ENCODE results near the gene PDK2.

The PDK2 gene

GRCh38 chr17:50135316-50136095 is 40.4 kb downstream of the PDK2 start:
- DNase-seq (ENCODE audit: low read depth): no peak

- no peak for DNase-seq (ENCODE audit: low read depth)
Observed at GRCh38 chr17:50136096-50136687, 41.0 kb downstream of the PDK2 start.

GRCh38 chr17:50137042-50137441 is 41.9 kb downstream of the PDK2 start:
- no peak for DNase-seq (ENCODE audit: low read depth)

- DNase-seq (ENCODE audit: low read depth): no peak
Observed at GRCh38 chr17:50139185-50139783, 44.1 kb downstream of the PDK2 start.

- DNase-seq (ENCODE audit: low read depth): peak; percentile 68
Observed at GRCh38 chr17:50139950-50140885, 45.1 kb downstream of the PDK2 start.

GRCh38 chr17:50141026-50141744 is 46.0 kb downstream of the PDK2 start:
- no peak for DNase-seq (ENCODE audit: low read depth)

GRCh38 chr17:50141745-50142110 is 46.6 kb downstream of the PDK2 start:
- DNase-seq (ENCODE audit: low read depth): no peak

GRCh38 chr17:50143461-50144176 is 48.5 kb downstream of the PDK2 start:
- DNase-seq (ENCODE audit: low read depth): no peak

- no peak for DNase-seq (ENCODE audit: low read depth)
Observed at GRCh38 chr17:50144355-50144754, 49.2 kb downstream of the PDK2 start.

- no peak for DNase-seq (ENCODE audit: low read depth)
Observed at GRCh38 chr17:50144845-50145531, 49.8 kb downstream of the PDK2 start.

GRCh38 chr17:50145532-50146229 is 50.5 kb downstream of the PDK2 start:
- DNase-seq (ENCODE audit: low read depth): no peak

GRCh38 chr17:50146230-50146926 is 51.2 kb downstream of the PDK2 start:
- DNase-seq (ENCODE audit: low read depth): no peak

- no peak for DNase-seq (ENCODE audit: low read depth)
Observed at GRCh38 chr17:50146927-50147665, 51.9 kb downstream of the PDK2 start.

GRCh38 chr17:50147841-50148225 is 52.7 kb downstream of the PDK2 start:
- no peak for DNase-seq (ENCODE audit: low read depth)

GRCh38 chr17:50148226-50149090 is 53.3 kb downstream of the PDK2 start:
- peak; percentile 77 for DNase-seq (ENCODE audit: low read depth)

GRCh38 chr17:50149091-50149416 is 53.9 kb downstream of the PDK2 start:
- DNase-seq (ENCODE audit: low read depth): no peak
